GM12878 (cell line): Measurements from ENCODE around the gene ELMO2. TPM values are rescaled to one million over a fixed set of nuclear protein-coding genes. Genes with fewer than 3 reads are reported as not detected.

ENCODE experiments used
- ATAC-seq: fragments of 200-7000 bp; cut with Tn5 transposase; 3 replicates; pipeline ENCODE4 v1.9.1; 2020; ENCODE audit warnings: mild to moderate bottlenecking, moderate library complexity
- BruUV-seq: library from RNA; stranded (reverse); fragments of 400-500 nt; replicated peaks from 2 replicates; lab custom pipeline; 2021; lab: Mats Ljungman, UMichigan
- CTCF ChIA-PET: fragments of 300-600 bp; sonication (Branson Sonifier 250); formaldehyde crosslinking; extraction: SDS; loops from one replicate; lab custom pipeline; 2021; ENCODE audit warnings: inconsistent platforms; lab: Yijun Ruan, JAX
- POLR2A ChIA-PET: fragments of 350-600 bp; formaldehyde crosslinking; extraction: SDS; loops from one replicate; lab custom pipeline; 2021; ENCODE audit warnings: inconsistent platforms; lab: Charles Lee
- RAD21 ChIA-PET: fragments of 300-600 bp; sonication (Branson Sonifier 250); formaldehyde crosslinking; loops from one replicate; lab custom pipeline; 2023; ENCODE audit warnings: antibody characterized with exemption; ENCODE audit not compliant: unreplicated experiment; lab: Charles Lee
- SMC1A ChIA-PET: fragments of 300-600 bp; sonication (Branson Sonifier 250); formaldehyde crosslinking; loops from one replicate; lab custom pipeline; 2023; ENCODE audit not compliant: unreplicated experiment, uncharacterized antibody; lab: Charles Lee
- DNase-seq: peaks from one replicate; pipeline ENCODE4 v3.0.0-alpha.2; 2011; ENCODE audit warnings: low read depth, low spot score
- FAIRE-seq: peaks from 3 replicates; lab custom pipeline; 2011; peaks lifted over from hg19 to GRCh38; lab: Jason Lieb, UNC
- H2AFZ ChIP-seq: 2 replicates; pipeline ENCODE4 v1.6.0; 2011; ENCODE audit warnings: low read depth, low read length, control low read depth; ENCODE audit not compliant: control insufficient read depth
- H3K27ac ChIP-seq: 2 replicates; pipeline ENCODE4 v1.5.1; 2011; ENCODE audit warnings: control low read depth; ENCODE audit not compliant: control insufficient read depth, insufficient read depth
- H3K27me3 ChIP-seq, 2 experiments: replicated peaks in 1 of 2; 2 replicates each; pipeline versions ENCODE4 v1.6.0 to v1.6.1; 2011; ENCODE audit warnings: low read length in 1 of 2; ENCODE audit not compliant: control insufficient read depth in 2 of 2, insufficient read depth in 2 of 2
- H3K36me3 ChIP-seq, 2 experiments: 2 replicates each; pipeline ENCODE4 v1.5.1; 2011; ENCODE audit warnings: low read length in 1 of 2; ENCODE audit not compliant: control insufficient read depth in 2 of 2, insufficient read depth in 2 of 2
- H3K4me1 ChIP-seq: 2 replicates; pipeline ENCODE4 v1.6.1; 2011; ENCODE audit warnings: mild to moderate bottlenecking, low read length, moderate library complexity, mixed read lengths; ENCODE audit not compliant: control insufficient read depth, insufficient read depth
- H3K4me2 ChIP-seq: 2 replicates; pipeline ENCODE4 v1.6.0; 2011; ENCODE audit warnings: control low read depth; ENCODE audit not compliant: control insufficient read depth, insufficient read depth
- H3K4me3 ChIP-seq: fragments of 200-600 bp; sonication (generic); 2 replicates; pipeline ENCODE4 v1.5.1; 2016
- H3K79me2 ChIP-seq: 2 replicates; pipeline ENCODE4 v1.6.0; 2011; ENCODE audit warnings: low read length; ENCODE audit not compliant: control insufficient read depth, insufficient read depth
- H3K9ac ChIP-seq: 2 replicates; pipeline ENCODE4 v1.8.0; 2011; ENCODE audit warnings: low read length, control low read depth, mixed read lengths; ENCODE audit not compliant: control insufficient read depth, insufficient read depth
- H3K9me3 ChIP-seq: replicated peaks from 3 replicates; pipeline ENCODE4 v1.5.1; 2011; ENCODE audit warnings: mild to moderate bottlenecking, low read length; ENCODE audit not compliant: control insufficient read depth, insufficient read depth
- H4K20me1 ChIP-seq: 2 replicates; pipeline ENCODE4 v1.6.0; 2011; ENCODE audit not compliant: control insufficient read depth, insufficient read depth
- EGR1 ChIP-seq, 2 experiments: IDR thresholded peaks; 1 replicate in 1 of 2; 2 replicates in 1 of 2; pipeline ENCODE4 v1.6.1; 2011 to 2012; ENCODE audit warnings: low read depth in 2 of 2, low read length in 2 of 2, borderline replicate concordance in 1 of 2, mild to moderate bottlenecking in 1 of 2, moderate library complexity in 1 of 2
- MAX ChIP-seq: IDR thresholded peaks from 2 replicates; pipeline ENCODE4 v1.6.1; 2012; ENCODE audit warnings: low read depth, low read length, improper control_type of control experiment
- PML ChIP-seq: IDR thresholded peaks from 2 replicates; pipeline ENCODE4 v1.6.1; 2012; ENCODE audit warnings: low read length, inconsistent platforms
- SMAD5 ChIP-seq: IDR thresholded peaks from 2 replicates; pipeline ENCODE4 v1.6.1; 2016; ENCODE audit warnings: antibody characterized with exemption, low read depth
- SMARCA5 ChIP-seq: fragments of 450-650 bp; IDR thresholded peaks from 2 replicates; pipeline ENCODE4 v1.6.1; 2017; ENCODE audit warnings: mild to moderate bottlenecking
- ZNF687 ChIP-seq: fragments of 450-650 bp; IDR thresholded peaks from 2 replicates; pipeline ENCODE4 v1.6.1; 2017; ENCODE audit warnings: mild to moderate bottlenecking, moderate library complexity
- WGBS: methylation state at CpG from one replicate; pipeline ENCODE4 v1.1.6; 2016; ENCODE audit warnings: low lambda C conversion rate; ENCODE audit not compliant: insufficient replicate concordance, insufficient coverage; ENCODE audit errors: missing lambda C conversion rate; 5-methylcytosine and 5-hydroxymethylcytosine counted together
- in situ Hi-C: fragments of 300-500 bp; cut with MboI; formaldehyde crosslinking; loops from 9 replicates; pipeline ENCODE4 v1.14.3; 2018; ENCODE audit warnings: mixed read lengths
- intact Hi-C: fragments of 100-400 bp; cut with micrococcal nuclease; formaldehyde crosslinking; loops from one replicate; pipeline ENCODE4 v1.14.2; 2022; ENCODE audit not compliant: unreplicated experiment
- polyA plus RNA-seq, 11 experiments: library from polyadenylated mRNA; depleted of rRNA in 4 of 11; unstranded in 6 of 11; stranded (reverse) in 5 of 11; fragments of >200 nt; fragmentation: Nextera tagmentation in 4 of 11; fragmentation: Illumina TruSeq in 1 of 11; extraction: Ambion mirVana in 4 of 11; extraction: Trizol in 1 of 11; gene quantifications; 1 replicate in 1 of 11; 2 replicates in 10 of 11; pipeline versions ENCODE4 v1.2.1 to v1.2.3, GENCODE V29; 2011 to 2016; ENCODE audit warnings: inconsistent platforms in 2 of 11, missing spikeins in 2 of 11, low read depth in 1 of 11
- total RNA-seq, 4 experiments: library from RNA; depleted of rRNA in 3 of 4; stranded (reverse); fragments of >200 nt in 3 of 4; fragmentation: Illumina TruSeq in 1 of 4; extraction: Trizol in 1 of 4; gene quantifications; 2 replicates each; pipeline versions ENCODE4 v1.2.1 to v1.2.3, GENCODE V29; 2013 to 2021

Gene ELMO2
- total and polyA plus RNA-seq, 10 of the 15 experiments (the other 5 are each of a cell fraction or from before 2014, with no cell fraction given): 14.2 to 40.2 (median 37.6) TPM

- no peak for FAIRE-seq
- H3K27ac ChIP-seq: no peak overlapping the region
- POLR2A ChIA-PET: no interaction called here
These were observed 40.4 kb upstream of the ELMO2 start for GRCh38 chr20:46446851-46447250.

More at GRCh38 chr20:46446851-46447250, 40.4 kb upstream of the ELMO2 start:
- H3K9me3 ChIP-seq: no peaks in the 10 kb centered on the region; the same call in 2 of the 3 replicates
- H3K4me2 ChIP-seq: no peak overlapping the region
- TF ChIP-seq SMAD5: no peak
- TF ChIP-seq SMARCA5: no peak
- no peak for TF ChIP-seq EGR1 (IDR thresholded peaks at IDR 0.05; ENCODE audit: borderline replicate concordance in 1 of 2, low read depth in 2 of 2, low read length in 2 of 2)
- TF ChIP-seq MAX: no peak
- no peak for TF ChIP-seq ZNF687
- no peak for TF ChIP-seq PML
- H3K36me3 ChIP-seq: no peaks in the 10 kb centered on the region
- 55% methylated on average over 5 of the region's 5 CpGs for WGBS
- peaks cover 0 to 3% of the 10 kb centered on the region in 2 experiments; a peak in 3 of 4 replicates for H3K27me3 ChIP-seq
- no peak overlapping the region for H3K9ac ChIP-seq
- no TSS peak for BruUV-seq
- DNase-seq (no peak), ATAC-seq (no peak)
- in situ Hi-C loops (no loop called here), intact Hi-C loops (no loop called here)
- no peaks in the 10 kb centered on the region for H3K79me2 ChIP-seq
- H2AFZ ChIP-seq: no peak overlapping the region
- SMC1A ChIA-PET: no interaction called here
- CTCF ChIA-PET: no interaction called here
- H3K4me3 ChIP-seq: no peak overlapping the region
- RAD21 ChIA-PET: no interaction called here
- H4K20me1 ChIP-seq: no peaks in the 10 kb centered on the region
- H3K4me1 ChIP-seq: no peaks in the 10 kb centered on the region
